IPS-18a (cell line): ENCODE data around the gene PCYT1A.
"Not testable (repeated sequence)": the region's sequence is repeated elsewhere in the genome, so short reads cannot be mapped to it uniquely, and the experiment has no call there.

Experiments used
- H3K27ac ChIP-seq: one replicate; pipeline ENCODE4 v1.5.1; 2013; ENCODE audit warnings: low read length
- H3K27me3 ChIP-seq: one replicate; pipeline ENCODE4 v1.6.1; 2013; ENCODE audit warnings: mild to moderate bottlenecking, low read length; ENCODE audit not compliant: control insufficient read depth, insufficient read depth
- H3K36me3 ChIP-seq: one replicate; pipeline ENCODE4 v1.6.1; 2013; ENCODE audit warnings: low read depth, low read length; ENCODE audit not compliant: control insufficient read depth
- H3K4me1 ChIP-seq: one replicate; pipeline ENCODE4 v1.6.1; 2013; ENCODE audit warnings: low read depth, low read length; ENCODE audit not compliant: control insufficient read depth
- H3K4me3 ChIP-seq: one replicate; pipeline ENCODE4 v1.5.1; 2013; ENCODE audit warnings: low read length
- H3K9ac ChIP-seq: one replicate; pipeline ENCODE4 v1.6.1; 2013; ENCODE audit warnings: mild to moderate bottlenecking, low read length, moderate library complexity
- H3K9me3 ChIP-seq: one replicate; pipeline ENCODE4 v1.6.1; 2013; ENCODE audit warnings: low read depth, low read length; ENCODE audit not compliant: control insufficient read depth

The PCYT1A gene

DNA sequence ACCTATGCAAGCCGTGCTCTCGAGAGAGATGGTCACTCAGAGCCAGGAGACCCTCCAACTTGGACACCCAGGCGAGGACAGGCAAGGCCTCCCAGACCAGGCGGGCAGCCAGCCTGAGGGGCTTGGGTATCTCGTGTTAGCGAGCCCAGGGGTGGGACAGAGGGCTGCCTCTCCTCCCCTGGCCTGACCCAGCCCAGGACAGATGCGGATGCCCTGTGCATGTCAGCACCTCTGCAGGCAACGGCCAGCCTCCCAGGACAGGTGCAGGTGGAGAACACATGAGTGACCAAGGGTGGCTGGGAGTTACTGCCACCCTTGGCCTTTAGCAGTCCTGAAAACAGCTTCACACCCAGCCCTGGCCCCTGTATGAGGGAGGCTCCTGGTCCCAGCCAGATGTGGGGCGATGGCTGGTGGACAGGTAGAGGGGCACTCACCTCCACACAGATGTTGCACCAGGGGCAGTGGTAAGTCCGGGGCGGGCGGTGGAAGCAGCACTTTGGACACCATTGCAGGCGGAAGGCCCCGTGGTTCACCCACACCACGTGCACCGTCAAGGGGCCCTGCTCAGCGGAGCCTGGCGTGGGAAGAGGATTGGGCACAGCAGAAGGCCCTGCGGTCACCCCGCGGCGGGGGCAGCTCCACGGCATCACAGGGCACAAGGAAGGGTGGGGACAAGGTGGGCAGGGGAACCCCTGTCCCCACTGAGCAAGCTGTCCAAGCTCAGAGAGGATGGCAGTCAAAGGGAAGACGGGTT, 78.4 kb downstream of the PCYT1A start:
- Histone ChIP-seq H3K36me3 (no peaks in the 10 kb centered on the region), H3K27ac (no peak overlapping the region), H3K9ac (no peak overlapping the region), H3K9me3 (no peaks in the 10 kb centered on the region), H3K27me3 (peaks cover 13% of the 10 kb centered on the region), H3K4me1 (peaks cover 3% of the 10 kb centered on the region), H3K4me3 (no peak overlapping the region)

DNA sequence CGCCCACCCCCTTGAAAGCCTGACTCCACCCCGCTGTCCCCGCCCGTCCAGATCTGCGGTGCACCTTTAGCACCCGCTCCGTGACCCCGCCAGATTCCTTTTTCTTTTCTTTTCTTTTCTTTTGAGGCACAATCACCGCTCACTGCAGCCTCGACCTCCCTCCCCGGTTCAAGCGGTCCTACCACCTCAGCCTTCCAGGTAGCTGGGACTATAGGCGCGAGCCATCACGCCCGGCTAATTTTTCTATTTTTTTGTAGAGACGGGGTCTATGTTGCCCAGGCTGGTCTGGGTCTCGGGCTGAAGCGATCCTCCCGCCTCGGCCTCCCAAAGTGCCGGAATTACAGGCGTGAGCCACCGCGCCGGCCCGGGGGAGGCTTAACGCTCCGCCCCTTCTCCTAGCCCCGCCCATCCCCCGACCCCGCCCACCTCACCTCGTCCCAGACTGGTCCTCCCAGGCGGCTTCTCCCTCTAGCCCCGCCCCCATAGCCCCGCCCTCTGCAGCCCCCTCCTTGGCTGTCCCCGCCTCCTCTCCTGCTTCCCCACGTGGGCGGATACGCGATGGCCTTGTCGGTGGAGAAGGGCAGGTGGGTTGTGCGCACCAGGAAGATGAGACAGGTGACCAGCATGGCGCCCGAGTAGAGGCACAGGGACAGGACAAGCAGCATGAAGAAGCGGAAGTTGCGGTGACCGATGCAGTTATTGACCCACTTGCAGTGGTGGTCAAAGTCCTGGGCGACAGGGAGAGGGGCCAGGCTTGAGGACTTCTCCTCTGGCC, 79.5 kb downstream of the PCYT1A start:
- Histone ChIP-seq H3K4me1 (peaks cover 3% of the 10 kb centered on the region), H3K27ac (no peak overlapping the region), H3K9ac (peak overlapping the region; percentile 28), H3K36me3 (no peaks in the 10 kb centered on the region), H3K9me3 (no peaks in the 10 kb centered on the region), H3K27me3 (peaks cover 13% of the 10 kb centered on the region), H3K4me3 (peak overlapping the region; percentile 79)

DNA sequence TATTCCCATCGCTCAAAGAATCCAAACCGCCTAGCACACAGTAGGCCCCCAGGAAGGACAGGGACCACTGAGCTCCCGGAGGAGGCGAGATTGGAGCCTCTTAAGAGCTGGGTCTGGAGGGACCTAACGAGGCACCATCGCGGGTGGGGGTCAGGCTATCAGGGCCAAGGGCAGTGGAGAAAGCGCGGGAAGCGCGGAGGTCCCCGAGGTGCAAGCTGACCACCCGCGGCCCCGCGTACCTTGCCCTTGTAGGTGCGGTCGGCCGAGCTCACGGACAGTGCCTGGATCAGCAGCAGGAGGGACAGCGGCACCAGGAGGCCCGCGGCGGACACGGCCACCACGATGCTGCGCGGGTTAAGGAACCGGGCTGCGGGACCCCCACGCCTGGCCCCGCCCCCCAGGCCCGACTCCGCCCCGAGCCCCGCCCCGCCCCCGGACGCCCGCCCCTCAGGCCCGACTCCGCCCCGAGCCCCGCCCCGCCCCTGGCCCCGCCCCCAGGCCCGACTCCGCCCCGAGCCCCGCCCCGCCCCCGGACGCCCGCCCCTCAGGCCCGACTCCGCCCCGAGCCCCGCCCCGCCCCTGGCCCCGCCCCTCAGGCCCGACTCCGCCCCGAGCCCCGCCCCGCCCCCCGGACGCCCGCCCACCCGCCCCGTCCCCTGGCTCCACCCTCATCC, 80.2 kb downstream of the PCYT1A start:
- no peak overlapping the region for H3K9ac ChIP-seq
- H3K27ac ChIP-seq, result no peak overlapping the region
- H3K4me3 ChIP-seq, result peak overlapping the region; percentile 79
- H3K4me1 ChIP-seq, result peaks cover 3% of the 10 kb centered on the region
- no peaks in the 10 kb centered on the region for H3K9me3 ChIP-seq
- no peaks in the 10 kb centered on the region for H3K36me3 ChIP-seq
- peaks cover 13% of the 10 kb centered on the region for H3K27me3 ChIP-seq

DNA sequence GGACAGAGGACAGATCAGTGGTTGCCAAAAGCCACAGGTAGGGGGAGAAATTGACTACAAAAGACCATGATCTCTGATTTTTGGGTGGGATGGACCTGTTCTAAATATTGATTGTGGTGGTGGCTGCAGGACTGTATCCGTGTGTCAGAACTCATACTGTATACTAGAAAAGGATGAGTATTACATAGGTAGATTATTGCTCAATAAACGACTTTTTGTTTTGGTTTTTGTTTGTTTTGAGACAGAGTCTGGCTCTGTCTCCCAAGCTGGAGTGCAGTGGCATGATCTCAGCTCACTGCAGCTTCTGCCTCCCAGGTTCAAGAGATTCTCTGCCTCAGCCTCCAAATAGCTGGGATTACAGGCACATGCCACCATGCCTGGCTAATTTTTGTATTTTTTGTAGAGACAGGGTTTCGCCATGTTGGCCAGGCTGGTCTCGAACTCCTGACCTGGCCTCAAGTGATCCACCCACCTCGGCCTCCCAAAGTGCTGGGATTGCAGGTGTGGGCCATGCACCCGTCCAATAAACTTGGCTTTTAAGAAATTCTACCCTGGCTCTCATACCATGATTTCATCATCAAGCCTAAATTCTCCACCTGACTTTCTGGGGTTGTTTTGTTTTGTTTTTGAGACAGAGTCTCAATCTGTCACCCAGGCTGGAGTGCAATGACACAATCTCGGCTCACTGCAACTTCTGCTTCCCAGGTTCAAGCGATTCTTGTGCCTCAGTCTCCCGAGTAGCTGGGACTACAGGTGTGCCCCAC, 81.9 kb downstream of the PCYT1A start:
- H3K9me3 ChIP-seq, H3K27ac ChIP-seq, H3K4me1 ChIP-seq, H3K36me3 ChIP-seq, H3K4me3 ChIP-seq, H3K9ac ChIP-seq: not testable (repeated sequence)
- peaks cover 13% of the 10 kb centered on the region for H3K27me3 ChIP-seq

DNA sequence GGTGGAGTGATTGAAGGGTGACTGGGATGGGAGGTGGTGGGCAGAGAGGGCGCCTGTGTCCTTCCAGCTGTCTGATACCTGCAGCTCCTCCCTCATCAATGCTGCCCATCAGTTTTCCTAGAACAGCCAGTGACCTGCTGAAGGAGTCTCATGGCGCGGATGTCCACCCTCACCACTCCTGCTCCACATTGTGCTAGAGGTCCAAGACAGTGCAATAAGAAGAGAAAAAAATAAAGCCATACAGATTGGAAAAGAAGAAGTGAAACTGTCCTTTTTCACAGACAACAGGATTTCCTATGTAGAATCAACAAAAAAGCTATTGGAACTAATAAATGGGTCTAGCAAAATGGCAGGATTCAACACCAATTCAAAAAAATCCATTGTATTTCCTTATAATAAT, 83.7 kb downstream of the PCYT1A start:
- no peaks in the 10 kb centered on the region for H3K36me3 ChIP-seq
- peaks cover 3% of the 10 kb centered on the region for H3K4me1 ChIP-seq
- no peaks in the 10 kb centered on the region for H3K9me3 ChIP-seq
- H3K27me3 ChIP-seq, result peaks cover 10% of the 10 kb centered on the region
- no peak overlapping the region for H3K9ac ChIP-seq
- no peak overlapping the region for H3K4me3 ChIP-seq
- no peak overlapping the region for H3K27ac ChIP-seq

DNA sequence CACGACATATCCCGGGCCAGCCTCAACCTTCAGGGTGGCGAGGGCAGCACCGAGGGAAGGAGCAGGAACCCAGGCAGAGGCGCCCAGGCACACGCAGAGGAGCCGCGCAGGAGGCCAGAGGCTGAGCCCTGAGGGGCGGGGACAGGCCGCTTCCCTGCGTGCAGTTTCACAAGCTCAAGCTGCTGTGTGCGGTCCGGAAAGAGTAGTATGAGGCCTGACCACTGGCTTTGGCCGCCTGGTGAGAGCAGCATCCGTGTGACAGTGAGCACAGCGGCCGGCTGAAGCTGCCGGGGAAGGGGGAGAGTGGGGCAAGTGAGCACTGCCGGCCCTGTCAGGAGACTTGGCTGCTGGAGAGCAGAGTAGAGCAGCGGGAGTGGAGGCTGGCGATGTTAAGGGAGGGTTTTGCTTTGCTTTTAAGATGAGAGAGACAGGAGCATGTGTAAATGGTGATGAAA, 85.0 kb downstream of the PCYT1A start:
- H3K27me3 ChIP-seq, result peaks cover 9% of the 10 kb centered on the region
- H3K4me1 ChIP-seq, result peaks cover 3% of the 10 kb centered on the region
- H3K9ac ChIP-seq, result no peak overlapping the region
- no peaks in the 10 kb centered on the region for H3K9me3 ChIP-seq
- no peak overlapping the region for H3K27ac ChIP-seq
- no peak overlapping the region for H3K4me3 ChIP-seq
- H3K36me3 ChIP-seq, result no peaks in the 10 kb centered on the region

DNA sequence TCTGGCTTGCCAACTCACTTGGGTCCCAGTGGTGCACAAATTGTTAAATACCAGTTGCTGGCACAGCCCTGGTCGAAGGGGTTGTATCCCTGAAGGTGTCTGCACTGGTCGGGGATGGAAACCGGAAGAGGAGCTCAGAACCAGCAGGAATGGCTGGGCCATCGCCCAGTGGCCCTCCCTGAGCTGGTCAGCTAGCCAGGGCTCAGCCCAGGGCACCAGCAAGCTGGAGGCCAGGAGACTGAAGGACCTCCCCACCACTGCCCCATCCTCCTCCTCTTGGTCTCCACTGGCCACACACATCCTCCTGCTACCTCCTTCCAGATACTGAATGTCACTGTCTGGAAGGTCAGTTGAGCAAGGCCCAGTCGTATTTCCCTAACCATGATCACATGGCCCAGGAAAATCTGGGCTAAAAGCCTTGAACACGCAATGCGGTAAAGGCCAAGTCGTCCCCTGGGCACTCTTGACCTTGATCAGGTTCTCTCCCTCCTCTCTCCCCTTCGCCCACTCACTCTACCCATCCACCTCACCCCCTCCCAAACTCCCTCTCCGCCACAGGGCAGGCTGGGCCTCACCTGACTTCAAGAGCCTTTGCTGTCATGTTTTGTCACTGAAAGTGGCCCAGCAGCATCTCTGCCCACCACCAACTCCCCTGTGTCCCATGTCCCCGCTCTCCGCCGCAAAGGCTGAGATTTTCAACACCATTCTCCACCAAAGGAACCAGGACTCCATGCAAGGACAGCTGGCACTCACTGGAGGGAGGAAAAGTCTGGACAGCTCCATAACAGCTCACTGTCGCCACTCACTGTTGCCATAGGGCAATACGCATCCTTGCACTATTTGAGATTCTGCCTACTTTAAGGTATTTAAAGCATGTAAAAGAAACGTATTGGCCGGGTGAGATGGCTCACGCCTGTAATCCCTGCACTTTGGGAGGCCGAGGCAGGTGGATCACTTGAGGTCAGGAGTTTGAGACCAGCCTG, 88.5 kb downstream of the PCYT1A start:
- Histone ChIP-seq H3K27me3 (no peaks in the 10 kb centered on the region), H3K4me1 (no peaks in the 10 kb centered on the region), H3K9ac (no peak overlapping the region), H3K9me3 (no peaks in the 10 kb centered on the region), H3K27ac (no peak overlapping the region), H3K4me3 (no peak overlapping the region), H3K36me3 (no peaks in the 10 kb centered on the region)

DNA sequence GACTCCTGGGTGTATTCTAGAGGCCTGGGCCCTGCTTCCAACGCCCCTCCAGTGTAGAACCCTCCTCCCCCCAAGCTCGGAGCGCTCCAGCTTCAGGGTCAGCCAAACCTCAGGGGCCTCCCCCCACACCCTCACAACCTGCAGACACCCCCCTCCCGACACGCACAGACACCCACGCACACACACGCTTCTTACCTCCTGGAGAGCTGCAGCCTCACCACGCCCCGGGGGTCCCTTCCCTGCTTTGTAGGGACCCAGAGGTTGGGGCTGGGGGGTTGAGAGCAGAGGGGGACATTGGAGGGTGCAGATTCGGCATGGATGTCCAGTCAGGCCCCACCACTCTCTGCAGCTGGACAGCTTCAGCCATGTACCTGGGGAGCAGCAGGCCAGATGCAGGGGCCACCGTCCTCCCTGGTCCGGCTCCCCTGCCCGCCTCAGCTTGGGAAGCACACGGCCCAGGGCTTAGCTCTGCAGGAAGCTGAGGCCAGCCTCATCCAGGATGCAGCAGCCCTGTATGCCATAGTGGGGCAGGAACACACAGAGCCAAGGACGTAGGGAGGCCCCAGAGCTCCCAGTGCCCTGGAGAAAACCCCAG, 89.3 kb downstream of the PCYT1A start:
- Histone ChIP-seq H3K27ac (no peak overlapping the region), H3K9me3 (no peaks in the 10 kb centered on the region), H3K36me3 (no peaks in the 10 kb centered on the region), H3K4me1 (no peaks in the 10 kb centered on the region), H3K27me3 (no peaks in the 10 kb centered on the region), H3K9ac (no peak overlapping the region), H3K4me3 (no peak overlapping the region)

DNA sequence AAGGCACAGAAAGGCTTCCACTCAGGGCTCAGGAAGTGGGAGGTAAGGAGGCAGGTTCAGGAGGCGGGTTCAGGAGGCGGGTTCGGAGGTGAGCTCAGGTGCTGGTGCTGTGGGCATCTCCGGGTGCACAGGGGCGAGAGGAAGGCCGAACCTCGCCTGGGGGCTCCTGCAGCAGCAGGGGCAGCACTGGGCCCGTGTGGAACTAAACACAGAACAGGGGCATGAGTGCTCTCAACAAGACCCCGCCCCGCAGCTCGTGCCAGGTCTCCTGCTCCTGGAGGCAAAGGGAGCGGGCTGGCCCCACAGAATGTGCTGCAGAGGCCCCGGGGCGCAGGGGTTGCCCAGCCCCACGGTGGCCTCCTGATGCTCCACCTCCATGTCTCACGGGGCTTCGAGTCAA, 90.0 kb downstream of the PCYT1A start:
- no peak overlapping the region for H3K9ac ChIP-seq
- H3K36me3 ChIP-seq, result no peaks in the 10 kb centered on the region
- H3K9me3 ChIP-seq, result no peaks in the 10 kb centered on the region
- H3K27me3 ChIP-seq, result no peaks in the 10 kb centered on the region
- H3K27ac ChIP-seq, result no peak overlapping the region
- H3K4me1 ChIP-seq, result no peaks in the 10 kb centered on the region
- no peak overlapping the region for H3K4me3 ChIP-seq

DNA sequence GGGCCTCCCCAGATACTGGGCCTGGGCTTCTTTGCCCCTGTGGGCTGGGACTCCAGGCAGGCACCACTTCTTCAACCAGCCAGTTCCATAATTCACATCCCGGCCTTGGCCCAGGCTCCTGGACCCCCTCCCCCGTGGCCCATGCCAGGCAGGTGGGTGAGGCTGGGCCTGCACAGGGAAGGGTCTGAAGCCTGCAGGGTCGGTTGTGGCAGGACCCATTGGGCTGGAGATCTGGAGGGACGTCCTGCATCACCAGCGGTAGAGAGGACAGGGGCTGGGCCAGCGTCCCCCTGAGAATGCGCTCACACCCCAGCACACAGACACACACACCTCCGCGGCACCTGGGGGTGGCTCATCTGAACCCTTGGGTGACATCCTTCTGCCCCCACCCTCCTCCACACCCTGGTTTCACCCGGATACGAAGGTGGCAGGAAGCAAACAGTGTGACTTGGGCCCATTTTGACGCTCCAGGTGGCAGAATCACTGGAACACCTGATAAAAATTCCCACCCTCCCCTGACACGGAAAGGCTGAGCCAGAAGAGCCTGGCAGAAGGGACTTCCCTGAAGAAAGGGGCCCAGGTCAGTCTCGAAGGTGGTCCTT, 91.8 kb downstream of the PCYT1A start:
- H3K36me3 ChIP-seq, result no peaks in the 10 kb centered on the region
- H3K9ac ChIP-seq, result no peak overlapping the region
- H3K27ac ChIP-seq, result no peak overlapping the region
- H3K4me3 ChIP-seq, result no peak overlapping the region
- no peaks in the 10 kb centered on the region for H3K9me3 ChIP-seq
- H3K27me3 ChIP-seq, result no peaks in the 10 kb centered on the region
- no peaks in the 10 kb centered on the region for H3K4me1 ChIP-seq
